CD4-positive, alpha-beta T cell treated with Interleukin-15 for 1 hour (primary cell): Measurements from ENCODE around the gene FCRL3.
A peak's percentile ranks its signal among the peaks of the same experiment; 100 is the strongest.
"Not testable (repeated sequence)": the region's sequence is repeated elsewhere in the genome, so short reads cannot be mapped to it uniquely, and the experiment has no call there.

ENCODE experiments used
- DNase-seq: peaks from one replicate; pipeline ENCODE4 v3.0.0-alpha.2; 2020

Gene FCRL3

GRCh38 chr1:157700732-157701131 is at the start of gene FCRL3:
Gene FCRL3, minus strand, starts transcription at chr1:157700769. Its CDS starts 280 bp downstream, at chr1:157700489.
- peak; percentile 28 for DNase-seq

- DNase-seq, result no peak
Measured at GRCh38 chr1:157748262-157748817, 47.8 kb upstream of the FCRL3 start.

- DNase-seq, result no peak
Measured at GRCh38 chr1:157739229-157739901, 38.8 kb upstream of the FCRL3 start.

GRCh38 chr1:157735991-157736390 is 35.4 kb upstream of the FCRL3 start:
- not testable (repeated sequence) for DNase-seq

- no peak for DNase-seq
Measured at GRCh38 chr1:157734321-157734720, 33.8 kb upstream of the FCRL3 start.

- no peak for DNase-seq
Measured at GRCh38 chr1:157732755-157733154, 32.2 kb upstream of the FCRL3 start.

- DNase-seq, result peak; percentile 55
Measured at GRCh38 chr1:157725221-157725577, 24.6 kb upstream of the FCRL3 start.

- no peak for DNase-seq
Measured at GRCh38 chr1:157724537-157725220, 24.1 kb upstream of the FCRL3 start.

GRCh38 chr1:157723157-157723556 is 22.6 kb upstream of the FCRL3 start:
- DNase-seq, result no peak

GRCh38 chr1:157721985-157722384 is 21.4 kb upstream of the FCRL3 start:
- DNase-seq, result no peak

GRCh38 chr1:157715736-157716135 is 15.2 kb upstream of the FCRL3 start:
- DNase-seq, result no peak

GRCh38 chr1:157711802-157712201 is 11.2 kb upstream of the FCRL3 start:
- no peak for DNase-seq

- no peak for DNase-seq
Measured at GRCh38 chr1:157704878-157705277, 4.3 kb upstream of the FCRL3 start.

GRCh38 chr1:157703981-157704380 is 3.4 kb upstream of the FCRL3 start:
- DNase-seq, result no peak

- no peak for DNase-seq
Measured at GRCh38 chr1:157702308-157702825, 1.8 kb upstream of the FCRL3 start.

- DNase-seq, result no peak
Measured at GRCh38 chr1:157700305-157700704, 264 bp downstream of the FCRL3 start.

GRCh38 chr1:157697781-157698569 is 2.6 kb downstream of the FCRL3 start:
- no peak for DNase-seq

GRCh38 chr1:157696966-157697628 is 3.5 kb downstream of the FCRL3 start:
- no peak for DNase-seq

GRCh38 chr1:157695417-157695816 is 5.2 kb downstream of the FCRL3 start:
- no peak for DNase-seq

- no peak for DNase-seq
Measured at GRCh38 chr1:157691285-157691920, 9.2 kb downstream of the FCRL3 start.

- no peak for DNase-seq
Measured at GRCh38 chr1:157682710-157683437, 17.7 kb downstream of the FCRL3 start.

- no peak for DNase-seq
Measured at GRCh38 chr1:157678721-157679120, 21.8 kb downstream of the FCRL3 start.
